Liver (tissue), 3 donors: ENCODE results near the gene STPG4.

Experiments used
- ATF3 ChIP-seq: IDR thresholded peaks from 2 replicates; pipeline ENCODE4 v1.6.1; 2016; ENCODE audit warnings: antibody characterized with exemption
- EGR1 ChIP-seq, 2 donors: IDR thresholded peaks; 2 replicates each; pipeline ENCODE4 v1.6.1; 2016 to 2018; ENCODE audit warnings: antibody characterized with exemption in 2 of 2, low read depth in 2 of 2
- GABPA ChIP-seq, 2 donors: IDR thresholded peaks in 1 of 2; conservative IDR thresholded peaks in 1 of 2; 2 replicates each; pipeline ENCODE4 v1.6.1; 2016; ENCODE audit warnings: antibody characterized with exemption in 2 of 2, mild to moderate bottlenecking in 1 of 2, moderate library complexity in 1 of 2
- JUND ChIP-seq, 2 donors: IDR thresholded peaks; 2 replicates each; pipeline ENCODE4 v1.6.1; 2016; ENCODE audit warnings: antibody characterized with exemption in 2 of 2
- RAD21 ChIP-seq, 2 donors: IDR thresholded peaks; 2 replicates each; pipeline ENCODE4 v1.6.1; 2016; ENCODE audit warnings: antibody characterized with exemption in 2 of 2, mild to moderate bottlenecking in 2 of 2
- REST ChIP-seq: IDR thresholded peaks from 2 replicates; pipeline ENCODE4 v1.6.1; 2016; ENCODE audit warnings: antibody characterized with exemption, mild to moderate bottlenecking
- SP1 ChIP-seq: IDR thresholded peaks from 2 replicates; pipeline ENCODE4 v1.6.1; 2018; ENCODE audit warnings: antibody characterized with exemption, mild to moderate bottlenecking
- TAF1 ChIP-seq: conservative IDR thresholded peaks from 2 replicates; pipeline ENCODE4 v1.6.1; 2016; ENCODE audit warnings: antibody characterized with exemption, mild to moderate bottlenecking
- YY1 ChIP-seq: IDR thresholded peaks from 2 replicates; pipeline ENCODE4 v1.6.1; 2016; ENCODE audit warnings: antibody characterized with exemption, mild to moderate bottlenecking
- ZBTB33 ChIP-seq: IDR thresholded peaks from 2 replicates; pipeline ENCODE4 v1.6.1; 2016; ENCODE audit warnings: antibody characterized with exemption
- TF ChIP-seq, protein P1 (sequence below): fragments of 150-350 bp; IDR thresholded peaks from 2 replicates; pipeline ENCODE4 v1.5.1; 2017; ENCODE audit warnings: improper control_type of control experiment, low read depth, low read length; ENCODE audit not compliant: missing input control
- TF ChIP-seq, protein P2 (sequence below): IDR thresholded peaks from 2 replicates; pipeline ENCODE4 v1.6.1; 2016; ENCODE audit warnings: antibody characterized with exemption
- donor health status: healthy.
- donor health status: healthy.

GRCh38 chr2:47070920-47071824 lies 83.9 kb downstream of the STPG4 start:
- TF ChIP-seq, protein P1, sequence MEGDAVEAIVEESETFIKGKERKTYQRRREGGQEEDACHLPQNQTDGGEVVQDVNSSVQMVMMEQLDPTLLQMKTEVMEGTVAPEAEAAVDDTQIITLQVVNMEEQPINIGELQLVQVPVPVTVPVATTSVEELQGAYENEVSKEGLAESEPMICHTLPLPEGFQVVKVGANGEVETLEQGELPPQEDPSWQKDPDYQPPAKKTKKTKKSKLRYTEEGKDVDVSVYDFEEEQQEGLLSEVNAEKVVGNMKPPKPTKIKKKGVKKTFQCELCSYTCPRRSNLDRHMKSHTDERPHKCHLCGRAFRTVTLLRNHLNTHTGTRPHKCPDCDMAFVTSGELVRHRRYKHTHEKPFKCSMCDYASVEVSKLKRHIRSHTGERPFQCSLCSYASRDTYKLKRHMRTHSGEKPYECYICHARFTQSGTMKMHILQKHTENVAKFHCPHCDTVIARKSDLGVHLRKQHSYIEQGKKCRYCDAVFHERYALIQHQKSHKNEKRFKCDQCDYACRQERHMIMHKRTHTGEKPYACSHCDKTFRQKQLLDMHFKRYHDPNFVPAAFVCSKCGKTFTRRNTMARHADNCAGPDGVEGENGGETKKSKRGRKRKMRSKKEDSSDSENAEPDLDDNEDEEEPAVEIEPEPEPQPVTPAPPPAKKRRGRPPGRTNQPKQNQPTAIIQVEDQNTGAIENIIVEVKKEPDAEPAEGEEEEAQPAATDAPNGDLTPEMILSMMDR: no peak
- TF ChIP-seq RAD21 (IDR thresholded peaks at IDR 0.05): peak in 1 of 2 donors; percentile 44
- TF ChIP-seq JUND (IDR thresholded peaks at IDR 0.05): no peak
- no peak for TF ChIP-seq YY1
- TF ChIP-seq ATF3: no peak
- TF ChIP-seq, protein P2, sequence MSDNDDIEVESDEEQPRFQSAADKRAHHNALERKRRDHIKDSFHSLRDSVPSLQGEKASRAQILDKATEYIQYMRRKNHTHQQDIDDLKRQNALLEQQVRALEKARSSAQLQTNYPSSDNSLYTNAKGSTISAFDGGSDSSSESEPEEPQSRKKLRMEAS: no peak
- no peak for TF ChIP-seq GABPA (IDR thresholded peaks at IDR 0.05 in 1 of 2, conservative IDR thresholded peaks at IDR 0.05 in 1 of 2)
- no peak for TF ChIP-seq REST
- peak; percentile 26 for TF ChIP-seq SP1
- peak in 1 of 2 donors; percentile 24 for TF ChIP-seq EGR1 (IDR thresholded peaks at IDR 0.05; ENCODE audit: low read depth in 2 of 2)
- TF ChIP-seq TAF1: no peak
- no peak for TF ChIP-seq ZBTB33
